ENCODE results near the gene CCDC142.

DNA sequence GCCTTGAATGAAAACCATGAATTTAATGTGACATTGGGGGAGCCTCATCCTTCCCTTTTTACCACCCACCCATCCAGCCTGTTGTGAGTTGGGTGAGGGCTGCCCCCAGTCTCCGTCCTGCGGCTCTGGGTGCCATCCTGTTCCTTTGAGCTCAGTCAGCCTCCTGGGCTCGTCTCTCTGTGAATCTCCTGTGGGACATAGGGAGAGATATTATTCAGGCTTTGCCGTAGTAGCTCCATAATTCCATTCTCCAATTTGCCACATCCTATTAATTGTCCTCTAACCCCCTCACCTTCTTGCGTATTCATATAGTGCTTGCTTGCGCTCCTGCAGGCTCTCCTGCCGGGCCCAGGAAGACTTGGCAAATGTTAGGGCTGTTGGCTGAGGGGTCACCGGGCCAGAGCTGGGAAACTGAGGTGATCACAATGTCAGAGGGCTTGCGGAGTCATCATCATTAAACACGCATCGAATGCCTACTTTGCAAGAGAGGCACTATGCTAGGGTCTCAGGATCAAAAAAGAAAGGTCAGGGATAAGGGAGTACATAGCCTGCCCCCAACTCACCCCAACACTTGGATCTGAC lies 43.9 kb upstream of the CCDC142 start:
- TF ChIP-seq, protein P1, sequence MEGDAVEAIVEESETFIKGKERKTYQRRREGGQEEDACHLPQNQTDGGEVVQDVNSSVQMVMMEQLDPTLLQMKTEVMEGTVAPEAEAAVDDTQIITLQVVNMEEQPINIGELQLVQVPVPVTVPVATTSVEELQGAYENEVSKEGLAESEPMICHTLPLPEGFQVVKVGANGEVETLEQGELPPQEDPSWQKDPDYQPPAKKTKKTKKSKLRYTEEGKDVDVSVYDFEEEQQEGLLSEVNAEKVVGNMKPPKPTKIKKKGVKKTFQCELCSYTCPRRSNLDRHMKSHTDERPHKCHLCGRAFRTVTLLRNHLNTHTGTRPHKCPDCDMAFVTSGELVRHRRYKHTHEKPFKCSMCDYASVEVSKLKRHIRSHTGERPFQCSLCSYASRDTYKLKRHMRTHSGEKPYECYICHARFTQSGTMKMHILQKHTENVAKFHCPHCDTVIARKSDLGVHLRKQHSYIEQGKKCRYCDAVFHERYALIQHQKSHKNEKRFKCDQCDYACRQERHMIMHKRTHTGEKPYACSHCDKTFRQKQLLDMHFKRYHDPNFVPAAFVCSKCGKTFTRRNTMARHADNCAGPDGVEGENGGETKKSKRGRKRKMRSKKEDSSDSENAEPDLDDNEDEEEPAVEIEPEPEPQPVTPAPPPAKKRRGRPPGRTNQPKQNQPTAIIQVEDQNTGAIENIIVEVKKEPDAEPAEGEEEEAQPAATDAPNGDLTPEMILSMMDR (IDR thresholded peaks at IDR 0.05), result no peak
- no peak for TF ChIP-seq POLR2A (IDR thresholded peaks at IDR 0.05)

Data from uterus (tissue), 2 donors.